Epithelial cell of prostate (primary cell): Measurements from ENCODE around the gene OST4.

Experiments used
- DNase-seq: peaks from one replicate; pipeline ENCODE4 v3.0.0-alpha.2; 2011; ENCODE audit warnings: low read depth, low spot score
- H3K27ac ChIP-seq: fragments of 450-650 bp; 2 replicates; pipeline ENCODE4 v1.5.1; 2017; ENCODE audit warnings: mild to moderate bottlenecking

OST4 gene

DNA sequence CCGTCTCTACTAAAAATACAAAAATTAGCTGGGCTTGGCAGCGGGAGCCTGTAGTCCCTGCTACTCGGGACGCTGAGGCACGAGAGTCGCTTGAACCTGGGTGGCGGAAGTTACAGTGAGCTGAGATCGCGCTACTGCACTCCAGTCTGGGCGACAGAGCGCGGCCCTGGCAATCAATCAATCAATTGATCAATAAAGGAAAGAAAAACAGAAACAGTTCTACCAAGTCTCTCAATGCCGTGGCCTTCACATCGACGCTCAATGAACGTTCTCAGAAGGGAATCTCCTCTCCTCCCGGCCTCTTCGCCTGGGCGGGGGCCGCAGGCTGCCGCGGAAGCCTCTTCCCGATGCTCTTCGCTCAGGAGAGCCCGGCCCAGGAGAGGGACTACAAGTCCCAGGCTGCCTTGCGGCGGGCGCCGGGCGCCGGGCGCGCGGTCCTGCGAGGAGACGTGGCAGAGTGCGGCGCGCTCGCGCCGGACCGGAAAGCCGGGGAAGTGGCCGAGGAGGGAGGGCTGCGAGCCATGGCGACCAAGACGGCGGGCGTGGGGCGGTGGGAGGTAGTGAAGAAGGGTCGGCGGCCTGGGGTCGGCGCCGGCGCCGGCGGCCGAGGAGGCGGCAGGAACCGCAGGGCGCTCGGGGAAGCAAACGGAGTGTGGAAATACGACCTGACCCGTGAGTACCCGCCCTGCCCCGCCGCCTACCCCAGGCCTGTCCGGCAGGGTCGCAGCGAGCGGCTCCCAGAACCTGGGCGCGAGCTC, 38.8 kb downstream of the OST4 start, which contains the start of gene TMEM214:
Gene TMEM214 (plus strand): TSS at position 471 of the 758 bp plus-strand sequence. CDS start 51 bp downstream, at position 522.
- peak; percentile 37 for DNase-seq
- peak within 1 kb of the TSS; percentile 32 for H3K27ac ChIP-seq

DNA sequence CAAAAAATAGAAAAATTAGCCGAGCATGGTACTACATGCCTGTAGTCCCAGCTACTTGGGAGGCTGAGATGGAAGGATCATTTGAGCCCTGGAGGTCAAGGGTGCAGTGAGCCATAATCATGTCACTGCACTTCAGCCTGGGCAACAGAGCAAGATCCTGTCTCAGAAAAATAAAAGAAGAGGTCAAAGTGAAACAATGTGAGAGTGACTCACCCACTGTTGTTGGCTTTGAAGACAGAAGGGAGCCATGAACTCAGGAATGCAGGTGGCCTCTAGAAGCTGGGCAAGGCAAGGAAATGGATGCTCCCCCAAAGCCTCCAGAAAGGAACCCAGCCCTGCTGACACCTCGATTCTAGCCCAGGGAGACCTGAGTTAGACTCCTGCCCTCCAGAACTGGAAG, 42.4 kb downstream of the OST4 start:
- DNase-seq: no peak
- no peak overlapping the region for H3K27ac ChIP-seq

DNA sequence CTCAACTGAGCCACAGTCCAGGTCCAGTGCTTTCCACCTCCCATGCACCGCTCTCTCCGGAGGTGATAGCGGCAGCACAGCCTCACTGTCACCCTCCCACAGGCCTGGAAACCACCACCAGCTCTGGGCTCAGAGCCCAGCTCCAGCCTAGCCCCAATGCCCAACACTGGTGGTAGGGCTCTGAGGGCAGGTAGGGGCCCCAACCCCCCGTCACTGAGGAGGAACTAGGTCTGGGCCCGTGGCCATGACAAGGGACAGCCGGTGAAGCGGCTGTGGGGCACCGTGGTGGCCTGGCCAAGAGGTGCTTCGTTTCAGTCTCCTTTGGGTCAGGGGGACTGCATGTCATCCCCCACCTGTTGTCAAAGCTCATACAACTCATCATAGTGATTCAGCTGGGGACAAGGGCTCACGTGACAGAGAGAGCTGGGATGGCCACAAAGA, 44.2 kb downstream of the OST4 start:
- H3K27ac ChIP-seq: no peak overlapping the region
- no peak for DNase-seq

DNA sequence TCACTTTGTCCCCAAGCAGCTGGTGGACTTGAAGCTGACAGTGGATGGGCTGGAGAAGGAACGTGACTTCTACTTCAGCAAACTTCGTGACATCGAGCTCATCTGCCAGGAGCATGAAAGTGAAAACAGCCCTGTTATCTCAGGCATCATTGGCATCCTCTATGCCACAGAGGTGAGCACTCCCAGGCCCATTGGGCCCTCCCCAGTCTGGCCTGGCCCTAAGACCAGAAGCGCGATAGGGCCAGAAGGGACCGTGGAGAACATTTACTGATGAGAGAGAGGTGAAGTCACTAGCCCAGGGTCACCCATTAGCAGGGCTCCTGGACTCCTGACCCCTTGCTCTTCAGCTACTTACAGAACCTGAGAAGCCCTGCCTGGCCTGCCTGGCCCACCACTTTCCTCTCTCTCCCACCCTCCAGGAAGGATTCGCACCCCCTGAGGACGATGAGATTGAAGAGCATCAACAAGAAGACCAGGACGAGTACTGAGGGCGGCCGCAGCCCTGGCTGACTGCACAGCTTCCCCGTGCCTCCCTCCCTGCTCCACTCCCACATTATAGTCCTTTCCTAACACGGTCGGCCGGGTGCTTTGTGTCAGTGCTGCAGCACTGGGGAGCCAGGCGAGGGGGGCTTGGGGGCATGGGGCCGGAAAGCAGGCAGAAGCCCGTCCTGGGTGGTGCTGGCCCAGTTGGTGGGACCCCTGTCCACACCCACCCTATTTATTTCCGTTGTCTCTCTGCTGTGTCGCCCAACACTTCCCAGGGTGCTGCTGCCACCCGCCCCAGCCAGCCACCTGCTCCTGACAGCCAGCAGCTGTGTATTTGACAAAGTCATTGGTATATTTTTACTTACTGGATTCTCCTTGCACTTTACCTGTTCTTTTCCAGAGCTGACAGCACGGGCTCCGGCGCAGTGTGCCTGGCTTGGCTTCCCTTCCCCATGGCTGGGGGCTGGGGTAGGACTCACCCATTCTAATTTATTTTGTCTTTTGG, 45.3 kb downstream of the OST4 start:
- no peak for DNase-seq
- no peak overlapping the region for H3K27ac ChIP-seq

DNA sequence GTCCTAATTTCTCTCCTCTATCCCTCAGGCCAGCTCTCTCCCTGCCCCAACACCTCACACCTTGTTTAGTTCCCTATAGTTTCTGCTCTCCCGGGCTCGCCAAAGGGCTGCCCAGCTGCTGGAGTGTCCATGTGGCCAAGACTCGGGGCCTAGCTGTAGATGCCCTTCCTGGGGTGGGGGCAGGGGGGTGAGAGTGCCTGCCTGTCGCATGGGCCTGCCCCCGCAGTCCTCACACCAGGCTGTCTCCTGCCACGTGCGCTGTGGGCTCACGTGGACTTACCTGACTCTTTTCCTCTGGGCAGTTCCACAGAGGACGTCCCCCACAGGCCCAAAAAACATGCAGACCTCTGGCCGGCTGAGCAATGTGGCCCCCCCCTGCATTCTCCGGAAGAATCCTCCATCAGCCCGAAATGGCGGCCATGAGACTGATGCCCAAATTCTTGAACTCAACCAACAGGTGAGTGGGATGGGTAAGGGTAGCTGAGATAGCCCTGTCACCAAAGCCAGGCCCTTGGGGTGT, 46.1 kb downstream of the OST4 start:
- H3K27ac ChIP-seq: no peak overlapping the region
- DNase-seq: no peak

DNA sequence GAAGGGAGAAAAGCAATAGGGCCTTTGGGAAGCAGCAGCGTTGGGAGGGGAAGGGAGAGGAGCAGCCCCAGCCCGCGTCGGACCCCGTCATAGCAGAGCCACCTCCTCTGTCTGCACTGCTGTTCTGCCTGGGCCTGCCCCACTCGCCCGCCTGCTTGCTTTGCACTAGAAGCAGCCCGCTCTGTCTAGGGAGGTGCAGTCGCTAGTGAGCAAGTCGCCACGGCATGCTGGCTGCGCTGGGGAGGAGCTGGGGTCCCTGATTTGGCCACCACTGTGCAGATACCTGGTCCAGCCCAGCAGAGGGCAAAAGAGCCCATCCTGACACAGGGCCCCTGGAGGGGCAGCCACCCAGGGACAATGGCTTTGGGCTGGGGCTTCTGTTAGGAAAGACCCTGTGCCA, 46.6 kb downstream of the OST4 start:
- DNase-seq: no peak

DNA sequence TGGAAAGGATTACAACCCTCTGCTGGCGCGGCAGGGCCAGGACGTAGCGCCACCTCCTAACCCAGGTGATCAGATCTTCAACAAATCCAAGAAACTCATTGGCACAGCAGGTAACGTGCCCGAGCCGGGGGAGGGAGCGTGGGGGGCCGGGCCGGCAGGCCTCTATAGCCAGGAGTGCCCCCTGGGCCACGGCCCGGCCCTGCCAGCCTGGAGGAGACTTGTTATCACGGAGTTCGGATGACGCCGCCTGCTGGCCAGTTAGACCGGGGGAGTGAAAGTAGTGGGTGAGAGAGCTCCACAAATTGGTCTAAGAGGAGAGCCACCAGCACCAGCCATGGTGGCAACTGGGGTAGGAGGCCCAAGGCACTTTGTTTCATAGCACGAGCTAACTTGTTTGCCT, 47.3 kb downstream of the OST4 start:
- no peak overlapping the region for H3K27ac ChIP-seq

More for the DNA sequence above, 46.6 kb downstream of the OST4 start:
- no peak overlapping the region for H3K27ac ChIP-seq

DNA sequence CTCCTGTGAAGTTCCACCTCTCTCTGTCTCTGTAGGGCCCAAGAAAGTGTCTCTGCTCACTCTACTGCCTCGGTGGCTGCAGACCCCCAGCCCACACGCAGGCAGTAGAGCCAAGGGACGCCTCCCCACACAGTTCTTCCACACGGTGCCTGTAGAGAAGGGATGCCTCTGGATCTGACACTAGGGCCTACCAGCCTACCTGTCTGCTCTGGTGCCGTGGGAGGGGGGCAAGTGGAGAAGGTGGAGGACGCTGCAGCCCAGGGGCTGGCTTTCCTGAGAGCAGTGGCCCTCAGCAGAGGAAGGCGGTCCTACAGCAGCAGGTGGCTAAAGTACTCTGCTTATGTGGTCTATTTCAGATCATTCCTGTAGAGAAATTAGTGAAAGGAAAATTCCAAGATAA, 47.7 kb downstream of the OST4 start:
- no peak for DNase-seq
- H3K27ac ChIP-seq: no peak overlapping the region

More for the DNA sequence above, 47.3 kb downstream of the OST4 start:
- no peak for DNase-seq

DNA sequence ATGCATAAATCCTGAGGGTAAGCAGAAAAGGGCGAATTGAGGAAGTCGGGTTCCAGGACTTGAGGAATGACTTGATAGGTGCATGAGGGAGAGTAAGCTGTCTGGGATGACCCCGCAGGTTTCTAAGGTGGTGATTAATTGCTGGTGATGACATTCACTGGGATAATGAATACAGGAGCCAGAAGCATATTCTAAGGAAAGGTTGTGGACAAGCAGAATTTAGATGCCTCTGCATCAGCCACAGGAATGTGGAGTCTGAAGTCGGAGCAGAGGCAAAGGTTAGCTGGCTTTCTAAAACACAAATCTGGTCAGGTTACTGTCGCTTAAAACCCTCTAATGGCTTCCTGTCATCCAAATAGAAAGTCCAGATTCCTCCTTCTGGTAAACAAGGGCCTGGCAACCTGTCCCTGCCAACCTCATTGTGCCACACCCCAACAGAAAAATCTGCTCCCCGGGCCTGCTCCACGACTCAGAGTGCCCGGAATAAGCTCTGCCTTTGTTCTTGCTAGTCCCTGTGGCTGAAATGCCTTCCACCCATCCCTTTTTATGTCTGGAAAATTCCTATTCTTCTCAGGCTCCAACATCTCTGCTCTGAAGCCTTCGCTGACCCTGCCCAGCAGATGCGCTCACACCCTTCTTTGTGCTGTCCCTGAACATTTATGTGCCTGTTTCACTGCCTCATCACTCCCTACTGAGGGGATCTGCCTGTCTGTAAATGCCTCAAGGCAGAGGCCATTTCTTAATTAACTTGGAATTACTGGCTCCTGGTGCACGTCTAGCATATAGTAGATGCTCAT, 50.0 kb downstream of the OST4 start:
- DNase-seq: no peak
- H3K27ac ChIP-seq: no peak overlapping the region
